Measurements from ENCODE around the gene NSD1. TPM values are rescaled to one million over a fixed set of nuclear protein-coding genes. Genes with fewer than 3 reads are reported as not detected.

The NSD1 gene
- total and polyA plus RNA-seq, 2 of the 8 experiments (the other 6 are each of a cell fraction or from before 2014, with no cell fraction given), result 22.8 to 168 TPM

DNA sequence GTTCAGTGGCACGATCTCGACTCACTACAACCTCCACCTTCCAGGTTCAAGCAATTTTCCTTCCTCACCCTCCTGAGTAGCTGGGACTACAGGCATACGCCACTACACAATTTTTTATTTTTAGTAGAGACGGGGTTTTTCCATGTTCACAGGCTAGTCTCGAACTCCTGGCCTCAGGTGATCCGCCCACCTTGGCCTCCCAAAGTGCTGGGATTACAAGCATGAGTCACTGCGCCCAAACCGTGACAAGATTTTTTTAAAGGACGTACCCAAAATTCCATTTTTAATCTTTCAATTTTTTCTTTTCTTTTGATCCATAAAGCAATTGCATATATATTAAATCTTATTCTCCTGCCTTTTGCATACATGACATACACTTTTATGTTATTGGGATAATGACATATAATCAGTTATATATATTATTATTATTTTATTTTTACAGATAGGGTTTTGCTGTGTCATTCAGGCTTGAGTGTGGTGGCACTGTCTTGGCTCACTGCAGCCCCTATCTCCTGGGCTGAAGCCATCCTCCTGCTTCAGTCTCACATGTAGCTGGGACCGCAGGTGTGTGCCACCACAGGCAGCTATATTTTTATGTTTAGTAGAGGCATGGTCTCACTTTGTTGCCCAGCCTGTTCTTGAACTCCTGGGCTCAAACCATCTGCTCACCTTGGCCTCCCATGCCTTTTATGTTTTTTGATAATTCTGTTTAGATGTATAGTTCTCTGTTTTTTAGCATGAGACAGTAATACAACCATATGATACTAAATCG, 98.1 kb downstream of the NSD1 start (continued):
- TF ChIP-seq CHD7 (IDR thresholded peaks at IDR 0.05; ENCODE audit: insufficient replicate concordance, low read length) (no peak), ATF3 (IDR thresholded peaks at IDR 0.05; ENCODE audit: insufficient read depth, low read depth, low read length) (no peak), KDM4A (IDR thresholded peaks at IDR 0.05; ENCODE audit: low read depth, low read length, severe bottlenecking) (no peak), CBX5 (IDR thresholded peaks at IDR 0.05; ENCODE audit: low read depth, low read length) (no peak), JUN (IDR thresholded peaks at IDR 0.05; ENCODE audit: low read depth, low read length) (no peak), POLR2A (IDR thresholded peaks at IDR 0.05; ENCODE audit: control extremely low read depth in 1 of 2, low read depth in 2 of 2, low read length in 2 of 2) (no peak), MAX (IDR thresholded peaks at IDR 0.05) (no peak), EZH2 (IDR thresholded peaks at IDR 0.05; ENCODE audit: low read depth, low read length, severe bottlenecking) (no peak)
